GM19463 (cell line): ENCODE data around the gene SLC35B2.

Experiments used
- ATAC-seq: cut with Tn5 transposase; IDR thresholded peaks from one replicate; pipeline ENCODE4 v1.9.1; 2021; ENCODE audit warnings: mild to moderate bottlenecking, moderate library complexity; ENCODE audit not compliant: unreplicated experiment

The SLC35B2 gene

DNA sequence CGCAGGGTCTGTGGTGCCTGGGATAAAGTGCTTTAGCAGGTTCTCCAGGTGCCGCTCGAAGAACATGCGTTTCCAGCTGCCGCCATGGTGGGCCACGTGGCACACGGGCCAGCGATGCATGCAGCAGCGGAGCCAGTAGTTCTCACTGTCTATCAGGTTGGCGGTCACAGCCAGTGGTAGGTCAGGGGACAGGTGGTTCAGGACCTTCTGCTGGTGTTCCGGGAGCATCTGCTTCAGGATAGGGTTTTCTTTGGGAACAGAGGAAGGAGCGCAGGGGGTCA lies 28.9 kb upstream of the SLC35B2 start:
- no peak for ATAC-seq

DNA sequence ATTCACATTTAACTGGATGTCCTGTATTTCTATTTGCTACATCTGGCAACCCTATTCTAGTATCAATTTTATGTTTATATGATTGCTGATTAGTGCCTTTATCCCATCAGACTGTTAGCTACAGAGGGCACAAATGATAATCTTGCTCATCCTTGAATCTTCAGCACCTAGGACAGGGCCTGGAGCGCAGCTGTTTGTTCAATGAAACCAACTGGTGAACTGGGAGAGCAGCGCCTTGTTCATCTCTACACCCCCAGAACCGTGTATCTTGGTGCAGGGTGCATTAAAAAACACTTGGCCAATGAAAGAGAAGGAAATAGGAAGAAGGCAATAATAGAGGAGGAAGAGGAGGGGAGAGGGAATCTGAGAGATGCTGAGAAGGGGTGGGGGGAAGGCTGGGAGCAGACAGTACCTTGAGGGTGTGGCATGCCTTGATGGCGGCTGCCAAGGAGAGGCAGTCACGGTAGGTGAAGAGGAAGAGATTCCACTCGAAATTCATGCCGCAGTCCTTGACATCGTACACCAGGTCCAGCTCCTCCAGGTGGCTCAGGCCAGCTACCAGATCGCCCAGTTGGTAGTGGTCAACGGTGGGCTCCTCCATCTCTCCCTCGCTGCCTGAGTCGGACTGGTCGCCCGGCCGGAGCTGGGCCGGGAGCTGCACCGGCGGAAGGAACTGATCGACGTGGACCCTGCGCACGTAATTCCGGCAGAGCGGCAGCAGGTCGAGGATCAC lies 28.4 kb upstream of the SLC35B2 start:
- no peak for ATAC-seq

DNA sequence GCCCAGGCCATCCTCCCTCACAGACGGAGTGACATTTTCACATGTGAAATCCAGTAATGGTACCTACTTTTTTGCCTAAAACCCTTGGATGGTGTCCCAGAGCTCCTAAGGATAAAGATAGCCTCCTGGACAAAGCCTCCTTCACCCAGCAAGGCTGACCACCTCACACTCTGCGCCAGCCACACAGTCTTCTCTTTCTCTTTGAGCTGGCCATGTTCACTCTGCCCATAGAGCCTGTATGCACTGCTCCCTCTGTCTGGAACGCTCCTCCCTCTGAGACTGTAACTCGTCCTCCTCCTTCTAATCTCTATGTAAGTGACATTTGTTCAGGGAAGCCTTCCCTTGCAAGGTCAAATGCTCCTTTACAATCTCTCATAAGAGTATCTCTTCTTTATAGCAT lies 27.5 kb upstream of the SLC35B2 start:
- ATAC-seq: no peak

DNA sequence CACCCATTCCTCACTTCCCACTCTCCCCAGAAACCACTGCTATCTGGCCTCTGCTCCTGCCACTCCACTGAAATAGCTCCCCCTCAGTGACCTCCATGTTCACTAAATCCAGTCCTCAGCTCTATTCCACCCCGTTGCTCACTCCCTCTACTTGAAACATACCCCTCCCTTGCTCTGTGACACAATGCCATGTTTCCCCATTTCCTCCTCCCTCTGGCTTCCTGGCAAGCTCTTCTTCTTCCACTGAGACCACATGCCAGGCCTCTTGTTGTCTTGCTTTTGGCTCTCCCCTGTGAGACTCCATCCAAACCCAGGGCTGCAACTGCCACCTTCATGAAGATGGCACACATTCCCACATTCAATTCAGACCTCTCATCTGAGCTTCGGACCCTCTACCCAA lies 26.8 kb upstream of the SLC35B2 start:
- no peak for ATAC-seq

DNA sequence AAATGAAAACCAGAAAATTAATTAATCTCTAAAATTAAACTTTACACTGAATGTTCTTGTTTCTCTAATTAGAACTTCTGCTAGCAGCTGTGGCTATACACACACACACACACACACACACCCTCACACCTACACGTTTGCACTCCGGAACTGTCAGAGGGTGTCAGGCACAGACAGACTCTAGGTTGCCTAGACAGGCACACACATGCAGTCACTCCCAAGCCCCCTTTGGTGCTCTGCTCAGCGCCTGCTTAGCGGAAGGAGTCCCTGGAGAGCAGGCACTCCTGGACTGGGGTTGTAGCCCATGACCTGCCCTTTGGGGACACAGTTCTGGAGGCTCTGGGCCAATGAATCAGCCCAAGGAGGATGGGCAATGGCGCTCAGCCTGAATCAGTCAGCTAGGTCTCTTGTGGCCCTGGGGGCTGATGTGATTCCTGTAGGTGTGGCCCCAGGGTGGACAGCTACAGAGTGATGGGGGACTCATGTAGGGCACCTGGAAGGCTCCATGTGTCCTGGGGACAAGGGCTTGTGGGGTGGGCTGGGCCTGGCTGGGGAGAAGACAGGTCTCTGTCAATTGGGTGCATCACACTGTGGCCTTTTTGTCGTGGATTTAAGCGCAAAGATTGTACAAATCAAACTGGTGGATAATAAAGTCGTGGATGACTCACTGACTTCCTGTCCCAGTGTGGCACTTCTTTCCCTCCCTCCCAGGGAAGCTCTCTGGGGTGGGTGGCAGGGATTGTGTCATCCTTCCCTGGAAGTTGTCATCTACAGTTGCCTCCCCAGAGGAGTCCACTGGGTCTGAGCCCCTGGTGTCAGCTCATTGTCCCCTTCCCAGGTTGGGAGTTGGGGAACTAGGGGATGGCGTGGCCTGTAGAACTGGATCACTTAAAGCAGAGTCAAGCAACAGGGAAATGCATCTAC lies 21.7 kb upstream of the SLC35B2 start:
- no peak for ATAC-seq

DNA sequence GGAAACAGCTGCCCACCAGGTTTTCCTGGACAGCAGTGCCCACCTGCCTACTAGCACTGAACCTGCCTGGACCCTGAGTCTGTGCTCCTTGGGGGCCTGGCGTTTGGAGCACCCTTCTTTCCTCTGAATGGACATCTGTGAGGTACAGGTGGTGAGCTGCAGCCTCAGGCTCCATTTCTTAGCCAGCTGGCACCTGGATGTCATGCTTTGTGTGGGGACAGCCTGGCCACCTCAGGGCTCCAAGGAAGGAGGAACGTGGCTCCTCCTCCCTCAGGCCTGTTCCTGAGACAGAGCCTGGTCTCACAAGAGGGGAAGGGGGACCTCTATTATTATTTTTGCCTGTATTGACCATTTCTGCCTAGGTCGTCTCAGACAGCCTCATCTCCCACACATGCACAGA lies 21.0 kb upstream of the SLC35B2 start:
- ATAC-seq: no peak

DNA sequence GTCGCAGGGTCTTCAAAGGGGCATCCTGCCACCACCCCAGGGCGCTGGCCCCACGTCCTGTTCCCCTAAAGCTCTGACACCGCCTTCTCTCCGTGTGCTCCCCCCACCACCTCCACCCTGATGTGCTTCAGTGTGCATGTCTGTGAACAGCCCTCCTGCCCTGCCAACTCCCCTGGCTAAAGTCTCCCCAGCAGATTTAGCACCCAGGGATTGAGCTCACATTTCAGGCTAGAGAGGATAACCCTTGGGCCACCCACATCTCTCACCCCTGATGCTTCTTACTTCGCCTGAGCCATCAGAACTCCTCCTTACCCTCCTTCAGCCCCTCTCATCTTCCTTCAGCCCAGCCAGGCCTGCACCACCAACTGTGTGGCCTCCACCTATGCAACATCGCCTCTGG lies 20.4 kb upstream of the SLC35B2 start:
- ATAC-seq: no peak

DNA sequence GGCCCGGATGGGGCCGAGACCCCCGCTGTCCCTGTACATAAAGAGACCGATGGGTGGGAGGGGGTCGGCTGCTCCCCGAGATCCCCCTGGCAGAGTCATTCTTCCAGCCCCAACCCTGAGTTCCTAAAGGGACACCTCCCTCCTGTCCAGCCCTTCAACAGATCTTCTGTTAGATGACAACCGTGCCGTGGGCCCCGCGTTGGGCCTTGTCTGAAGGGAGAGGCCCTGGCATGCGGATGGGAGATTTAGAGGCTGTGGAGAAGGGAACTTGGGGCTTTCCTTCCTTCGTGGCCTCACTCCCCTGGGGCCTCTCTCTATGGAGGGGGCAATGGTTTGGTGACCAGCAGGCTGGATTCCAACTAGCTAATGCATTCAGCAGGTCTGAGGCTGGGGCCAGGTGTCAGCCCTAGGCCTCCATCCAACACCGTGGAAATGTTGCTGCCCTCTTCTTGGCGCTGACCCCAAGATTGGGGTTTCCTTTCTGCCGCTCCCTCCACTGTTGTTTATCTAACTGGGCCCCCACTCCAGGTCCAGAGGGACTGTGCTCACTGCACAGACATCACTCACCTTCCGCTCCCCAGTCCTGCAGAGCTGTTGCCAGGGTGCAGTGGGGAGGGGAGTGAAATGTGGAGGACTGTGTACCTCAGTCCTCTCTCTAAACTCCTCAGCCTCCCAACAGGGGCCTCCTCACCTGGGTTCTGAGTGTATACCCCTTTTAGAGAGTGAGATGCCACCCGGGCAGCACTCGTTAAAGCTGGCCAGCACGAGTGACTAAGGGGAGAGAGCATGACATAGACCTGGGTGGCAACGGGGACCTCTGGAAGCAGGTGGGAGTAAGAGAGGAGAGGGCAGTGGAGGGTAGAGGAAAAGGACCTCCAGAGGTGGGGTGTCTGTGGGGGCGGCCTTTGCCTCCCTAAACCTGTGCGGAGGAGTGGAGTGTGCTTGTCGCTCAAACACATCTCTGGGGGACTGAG lies 19.6 kb upstream of the SLC35B2 start:
- ATAC-seq: no peak

DNA sequence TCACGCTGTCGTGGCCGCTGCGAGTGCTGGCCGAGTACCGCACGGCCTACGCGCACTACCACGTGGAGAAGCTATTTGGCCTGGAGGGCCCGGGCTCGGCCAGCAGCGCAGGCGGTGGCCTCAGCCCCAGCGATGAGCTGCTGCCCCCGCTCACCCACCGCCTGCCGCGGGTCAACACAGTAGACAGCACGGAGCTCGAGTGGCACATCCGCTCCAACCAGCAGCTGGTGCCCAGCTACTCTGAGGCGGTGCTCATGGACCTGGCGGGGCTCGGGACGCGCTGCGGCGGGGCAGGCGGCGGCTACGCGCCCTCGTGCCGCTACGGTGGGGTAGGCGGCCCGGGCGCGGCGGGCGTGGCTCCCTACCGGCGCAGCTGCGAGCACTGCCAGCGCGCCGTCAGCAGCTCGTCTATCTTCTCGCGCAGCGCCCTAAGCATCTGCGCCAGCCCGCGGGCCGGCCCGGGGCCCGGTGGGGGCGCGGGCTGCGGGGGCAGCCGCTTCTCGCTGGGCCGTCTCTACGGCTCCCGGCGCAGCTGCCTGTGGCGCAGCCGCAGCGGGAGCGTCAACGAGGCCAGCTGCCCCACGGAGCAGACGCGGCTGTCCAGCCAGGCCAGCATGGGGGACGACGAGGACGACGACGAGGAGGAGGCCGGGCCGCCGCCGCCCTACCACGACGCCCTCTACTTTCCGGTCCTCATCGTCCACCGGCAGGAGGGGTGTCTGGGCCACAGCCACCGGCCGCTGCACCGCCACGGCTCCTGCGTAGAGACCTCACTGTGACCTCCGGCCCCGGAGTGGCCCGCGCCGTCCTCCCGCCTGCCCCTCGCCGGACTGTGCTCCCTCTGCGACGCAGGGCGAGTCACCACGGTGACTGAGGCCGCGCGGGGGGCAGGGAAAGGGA lies 18.7 kb upstream of the SLC35B2 start:
- no peak for ATAC-seq

DNA sequence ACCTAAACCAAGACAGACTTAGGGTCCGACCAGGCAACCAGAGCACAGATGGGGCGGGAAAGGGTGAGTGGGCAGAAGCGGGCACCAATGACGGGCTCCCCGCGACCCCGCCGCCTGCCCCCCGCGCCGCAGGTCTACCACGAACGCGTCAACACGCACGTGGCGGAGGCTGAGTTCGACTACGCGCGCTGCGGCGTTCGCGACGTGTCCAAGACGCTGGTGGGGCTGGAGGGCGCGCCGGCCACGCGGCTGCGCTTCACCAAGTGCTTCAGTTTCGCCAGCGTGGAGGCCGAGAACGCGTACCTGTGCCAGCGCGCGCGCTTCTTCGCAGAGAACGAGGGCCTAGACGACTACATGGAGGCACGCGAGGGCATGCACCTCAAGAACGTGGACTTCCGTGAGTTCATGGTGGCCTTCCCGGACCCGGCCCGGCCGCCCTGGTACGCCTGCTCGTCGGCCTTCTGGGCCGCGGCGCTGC lies 18.0 kb upstream of the SLC35B2 start:
- no peak for ATAC-seq

DNA sequence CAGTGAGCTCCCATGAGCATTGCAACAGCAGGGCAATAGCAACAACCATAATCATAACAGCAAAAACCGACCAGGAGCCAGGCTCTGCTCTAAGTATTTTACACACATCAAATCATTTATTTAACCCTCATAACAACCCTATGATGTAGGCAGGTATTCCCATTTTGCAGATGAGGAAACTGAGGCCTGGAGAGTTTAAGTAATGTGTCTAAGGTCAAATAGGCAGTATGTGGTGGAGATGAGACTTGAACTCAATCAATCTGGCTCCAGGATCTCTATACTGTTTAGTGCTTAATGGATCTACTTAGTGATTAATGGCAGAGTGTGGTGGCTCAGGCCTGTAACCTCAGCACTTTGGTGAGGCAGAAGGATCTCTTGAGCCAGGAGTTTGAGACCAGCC lies 16.3 kb upstream of the SLC35B2 start:
- no peak for ATAC-seq

DNA sequence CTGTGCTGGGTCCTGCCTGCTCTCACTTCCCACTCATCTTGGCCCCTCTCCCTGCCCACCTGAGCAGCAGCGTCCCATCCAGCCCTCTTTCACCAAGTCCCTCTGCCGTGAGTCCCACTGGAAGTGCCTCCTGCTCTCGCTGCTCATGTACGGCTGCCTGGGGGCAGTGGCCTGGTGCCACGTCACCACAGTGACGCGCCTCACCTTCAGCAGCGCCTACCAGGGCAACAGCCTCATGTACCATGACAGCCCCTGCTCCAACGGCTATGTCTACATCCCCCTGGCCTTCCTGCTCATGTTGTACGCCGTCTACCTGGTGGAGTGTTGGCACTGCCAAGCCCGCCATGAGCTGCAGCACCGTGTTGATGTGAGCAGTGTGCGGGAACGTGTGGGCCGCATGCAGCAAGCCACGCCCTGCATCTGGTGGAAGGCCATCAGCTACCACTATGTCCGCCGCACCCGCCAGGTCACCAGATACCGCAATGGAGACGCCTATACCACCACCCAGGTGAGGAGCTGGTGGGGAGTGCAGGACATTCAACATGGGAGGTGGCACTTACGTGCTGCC lies 15.8 kb upstream of the SLC35B2 start:
- ATAC-seq: no peak

DNA sequence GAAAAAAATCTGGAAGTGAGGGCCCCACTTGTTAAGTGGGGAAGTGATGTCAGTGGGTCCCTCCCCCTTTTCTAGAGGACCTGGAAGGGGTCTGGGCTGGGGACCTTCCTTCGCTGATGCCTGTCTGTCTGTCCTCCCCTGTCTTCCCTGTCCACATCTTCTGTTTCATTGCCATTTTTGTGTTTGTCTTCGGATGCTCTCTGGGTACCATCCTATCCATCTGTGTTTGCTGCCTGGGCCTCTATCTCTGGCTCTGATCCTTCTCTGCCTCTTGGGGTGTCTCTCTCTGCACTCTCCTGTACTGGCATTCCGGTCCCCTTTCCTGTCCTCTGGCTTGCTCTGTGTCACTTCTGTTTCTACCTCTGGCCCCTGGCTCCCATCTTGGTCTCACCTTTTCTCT lies 15.2 kb upstream of the SLC35B2 start:
- ATAC-seq: no peak

DNA sequence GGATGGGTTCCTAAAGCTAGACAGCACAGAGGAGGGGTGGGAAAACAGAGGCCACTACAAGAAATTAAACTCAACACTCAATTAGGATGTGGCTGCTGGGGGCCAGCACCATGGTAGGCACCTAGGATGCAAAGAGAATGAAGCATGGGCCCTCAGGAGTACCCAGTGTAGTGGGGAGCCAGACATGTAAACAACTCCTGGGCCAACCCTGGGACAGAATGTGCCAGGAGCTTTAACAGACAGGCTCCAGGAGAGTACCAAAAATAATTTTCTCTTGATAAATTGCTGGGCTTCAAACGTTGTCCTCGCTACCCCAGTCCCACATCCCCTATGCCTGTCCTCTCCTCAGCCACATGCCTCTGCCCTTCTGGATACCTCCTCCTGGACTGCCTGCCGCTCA lies 14.6 kb upstream of the SLC35B2 start:
- no peak for ATAC-seq

DNA sequence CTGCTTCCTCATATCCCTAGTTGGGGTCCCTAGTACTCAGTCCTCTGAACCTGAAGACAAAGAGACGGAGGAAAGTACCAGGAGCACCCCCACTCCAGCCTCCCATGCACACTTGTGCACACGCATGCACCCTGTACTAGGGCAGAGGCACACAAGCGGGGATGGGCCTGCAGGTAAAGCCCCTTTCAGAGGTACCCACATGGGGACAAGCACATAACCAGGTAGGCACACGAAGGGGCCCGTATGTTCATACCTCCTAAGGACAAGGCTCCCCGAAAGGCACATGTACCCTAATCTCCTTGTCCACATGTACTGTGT lies 14.0 kb upstream of the SLC35B2 start:
- no peak for ATAC-seq

DNA sequence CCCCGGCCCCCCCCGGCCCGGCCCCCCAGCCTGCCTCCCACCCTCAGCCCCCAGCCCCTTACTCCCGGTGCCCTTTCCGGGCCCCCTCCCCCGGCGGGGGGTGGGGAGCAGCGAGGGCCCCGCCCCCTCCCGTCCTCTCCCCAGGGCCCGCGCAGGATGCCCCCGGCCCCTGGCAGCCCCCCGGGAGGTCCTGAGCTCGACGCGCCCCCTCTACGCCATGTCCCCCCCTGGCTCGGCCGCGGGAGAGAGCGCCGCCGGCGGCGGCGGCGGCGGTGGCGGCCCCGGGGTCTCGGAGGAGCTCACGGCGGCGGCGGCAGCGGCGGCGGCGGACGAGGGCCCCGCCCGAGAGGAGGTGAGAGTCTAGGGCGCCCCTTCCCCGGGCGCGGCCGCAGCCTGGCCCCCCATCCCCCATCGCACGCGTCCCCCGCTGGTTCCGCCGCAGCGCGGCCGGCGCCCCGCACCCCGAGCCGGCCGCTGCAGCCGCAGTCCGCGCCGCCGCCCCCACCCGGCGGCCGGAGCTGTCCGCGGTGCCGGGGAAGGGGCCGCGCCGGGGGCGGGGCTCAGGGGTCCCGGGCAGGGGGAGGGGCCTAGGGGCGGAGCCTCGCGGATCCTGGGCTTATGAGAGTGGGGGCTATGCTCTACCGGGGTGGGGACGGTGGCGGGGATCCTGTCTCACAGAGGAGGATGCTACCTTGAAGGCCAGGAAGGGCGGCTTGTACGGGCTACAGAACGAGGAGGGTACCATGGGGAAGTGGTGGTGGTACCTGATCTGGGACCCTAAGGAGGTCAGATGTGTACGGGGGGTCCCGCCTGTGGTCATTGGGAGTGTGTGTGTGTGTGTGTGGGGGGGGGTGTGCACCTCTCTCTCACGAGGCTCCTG lies 13.4 kb upstream of the SLC35B2 start:
- no peak for ATAC-seq

DNA sequence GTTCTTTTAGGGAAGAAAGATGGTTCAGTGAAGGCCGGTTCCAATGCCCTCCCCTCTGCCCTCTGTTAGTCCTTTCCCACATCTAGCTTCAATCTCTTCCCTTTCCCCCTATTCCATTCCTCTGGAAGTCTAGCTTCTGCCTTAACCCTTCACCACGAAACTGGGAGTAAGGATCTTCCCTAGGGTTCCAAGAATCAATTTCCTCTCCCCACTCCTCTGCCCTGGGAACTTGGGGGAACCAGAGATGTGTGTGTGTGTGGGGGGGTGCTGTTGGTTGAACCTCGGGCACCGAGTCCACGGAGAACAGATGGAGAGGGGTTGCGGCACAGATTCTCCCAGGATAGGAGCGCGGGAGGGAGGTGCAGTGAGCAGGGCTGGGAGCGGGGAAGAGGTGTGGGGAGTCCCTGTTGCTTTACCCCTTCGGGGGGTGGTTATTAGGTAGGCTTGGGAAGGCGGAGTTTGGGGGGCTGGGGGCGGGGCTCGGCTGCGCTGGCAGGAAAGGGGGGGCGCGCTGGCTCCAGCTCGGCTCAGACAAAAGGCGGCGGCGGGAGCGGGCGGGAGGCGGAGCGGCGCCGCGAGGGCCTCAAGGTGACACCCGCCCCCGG lies 12.7 kb upstream of the SLC35B2 start, which contains the start of gene TMEM151B:
Gene TMEM151B (plus strand): TSS at position 530 of the 605 bp plus-strand sequence. CDS start 293 bp downstream, outside the sequence.
- ATAC-seq: no peak

DNA sequence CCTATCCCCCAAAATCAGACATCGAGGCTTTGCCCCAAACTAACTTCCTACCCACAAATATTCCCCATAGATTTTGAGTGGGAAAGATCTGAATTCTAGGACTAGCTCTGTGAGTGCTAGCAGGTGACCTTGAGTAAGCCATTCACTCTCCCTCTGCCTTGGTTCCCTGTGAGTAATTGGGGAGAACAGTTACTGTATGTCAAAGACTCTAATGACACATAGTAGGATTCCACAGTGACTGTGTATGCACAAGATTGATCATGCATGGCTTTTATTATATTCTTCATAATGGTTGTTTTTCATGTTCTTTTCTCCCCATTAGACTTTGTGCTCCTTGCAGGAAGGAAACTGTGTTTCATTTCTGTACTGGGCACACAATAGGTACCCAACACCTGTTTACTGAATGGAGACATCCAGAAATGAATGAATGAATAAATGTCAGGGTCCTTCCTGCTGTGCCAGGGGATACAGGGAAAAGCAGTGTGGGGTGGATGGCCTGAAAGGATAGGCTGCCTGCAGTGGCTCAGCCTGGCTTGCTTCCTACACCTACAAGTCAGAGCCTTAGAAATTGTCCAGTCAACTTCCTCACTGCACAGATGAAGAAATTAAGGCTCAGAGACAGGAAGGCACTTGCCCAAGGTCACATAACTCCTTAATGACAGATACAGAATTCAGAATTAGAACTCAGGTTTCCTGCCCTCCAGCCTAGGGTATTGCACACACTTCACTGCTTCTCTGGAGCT lies 12.0 kb upstream of the SLC35B2 start:
- ATAC-seq: no peak
